Keratinocyte (primary cell): ENCODE measurements around the gene WFDC8. TPM values are rescaled to one million over a fixed set of nuclear protein-coding genes. Genes with fewer than 3 reads are reported as not detected.

Experiments used
- DNase-seq: peaks from one replicate; pipeline ENCODE4 v3.0.0-alpha.2; 2011; ENCODE audit warnings: low read depth, missing footprints, low spot score
- FAIRE-seq: peaks from 2 replicates; lab custom pipeline; 2011; peaks lifted over from hg19 to GRCh38; lab: Jason Lieb, UNC
- H2AFZ ChIP-seq: 2 replicates; pipeline ENCODE4 v1.6.0; 2012; ENCODE audit warnings: low read length, control low read depth, inconsistent platforms; ENCODE audit not compliant: control insufficient read depth
- H3K27ac ChIP-seq: 2 replicates; pipeline ENCODE4 v1.5.1; 2011; ENCODE audit warnings: low read length; ENCODE audit not compliant: control insufficient read depth, insufficient read depth
- H3K27me3 ChIP-seq: 3 replicates; pipeline ENCODE4 v1.6.0; 2011; ENCODE audit warnings: low read length; ENCODE audit not compliant: control insufficient read depth, insufficient read depth; ENCODE audit errors: extremely low read depth
- H3K36me3 ChIP-seq, 2 experiments: 2 replicates in 1 of 2; 3 replicates in 1 of 2; pipeline ENCODE4 v1.5.1; 2011; ENCODE audit warnings: low read length in 2 of 2, mild to moderate bottlenecking in 1 of 2; ENCODE audit not compliant: control insufficient read depth in 2 of 2, insufficient read depth in 2 of 2; ENCODE audit errors: extremely low read depth in 1 of 2
- H3K4me1 ChIP-seq: 3 replicates; pipeline ENCODE4 v1.5.1; 2011; ENCODE audit warnings: low read length; ENCODE audit not compliant: control insufficient read depth, insufficient read depth; ENCODE audit errors: extremely low read depth
- H3K4me2 ChIP-seq: 3 replicates; pipeline ENCODE4 v1.6.0; 2011; ENCODE audit warnings: low read depth, low read length; ENCODE audit not compliant: control insufficient read depth, insufficient read depth; ENCODE audit errors: extremely low read depth
- H3K4me3 ChIP-seq, 3 experiments: fragments of 200-600 bp in 1 of 3; sonication (generic) in 1 of 3; 2 replicates in 2 of 3; 3 replicates in 1 of 3; pipeline ENCODE4 v1.5.1; 2011 to 2016; ENCODE audit warnings: low read length in 3 of 3, mild to moderate bottlenecking in 3 of 3, control low read depth in 2 of 3, inconsistent platforms in 1 of 3, low read depth in 1 of 3, mixed read lengths in 1 of 3, mixed run types in 1 of 3, moderate library complexity in 1 of 3; ENCODE audit not compliant: control insufficient read depth in 2 of 3, insufficient read depth in 2 of 3; ENCODE audit errors: extremely low read depth in 1 of 3
- H3K79me2 ChIP-seq: 2 replicates; pipeline ENCODE4 v1.6.0; 2012; ENCODE audit warnings: low read length; ENCODE audit not compliant: control insufficient read depth, insufficient read depth
- H3K9ac ChIP-seq: 3 replicates; pipeline ENCODE4 v1.6.0; 2011; ENCODE audit warnings: low read length; ENCODE audit not compliant: control insufficient read depth, insufficient read depth; ENCODE audit errors: extremely low read depth
- H3K9me1 ChIP-seq: 3 replicates; pipeline ENCODE4 v1.6.0; 2011; ENCODE audit warnings: low read length; ENCODE audit not compliant: control insufficient read depth, insufficient read depth; ENCODE audit errors: extremely low read depth
- H3K9me3 ChIP-seq: 2 replicates; pipeline ENCODE4 v1.5.1; 2012; ENCODE audit warnings: low read depth, low read length; ENCODE audit not compliant: control insufficient read depth
- H4K20me1 ChIP-seq: 3 replicates; pipeline ENCODE4 v1.6.0; 2011; ENCODE audit warnings: low read length; ENCODE audit not compliant: control insufficient read depth, insufficient read depth; ENCODE audit errors: extremely low read depth
- CTCF ChIP-seq, 3 experiments: IDR thresholded peaks in 1 of 3; conservative IDR thresholded peaks in 1 of 3; optimal IDR thresholded peaks in 1 of 3; 2 replicates in 2 of 3; 3 replicates in 1 of 3; pipeline versions ENCODE3 to v1.5.1; 2011; ENCODE audit warnings: low read length in 3 of 3, mild to moderate bottlenecking in 3 of 3, moderate library complexity in 2 of 3, control low read depth in 1 of 3, inconsistent platforms in 1 of 3; ENCODE audit not compliant: insufficient read depth in 2 of 3; ENCODE audit errors: extremely low read depth in 1 of 3
- EZH2 ChIP-seq: IDR thresholded peaks from one replicate; pipeline ENCODE4 v1.6.1; 2012; ENCODE audit warnings: inconsistent platforms, mild to moderate bottlenecking, low read length, moderate library complexity
- dilution Hi-C: fragments of 300-500 bp; cut with MboI; formaldehyde crosslinking; loops from one replicate; pipeline ENCODE4 v1.7.0; 2020; ENCODE audit warnings: low sequenced_read_pairs; ENCODE audit not compliant: extremely low pct_ligation_motif_present
- polyA plus RNA-seq, 5 experiments: library from polyadenylated mRNA; depleted of rRNA in 3 of 5; stranded (reverse) in 3 of 5; stranded (forward) in 1 of 5; unstranded in 1 of 5; fragments of >200 nt; gene quantifications; 1 replicate in 1 of 5; 2 replicates in 3 of 5; 3 replicates in 1 of 5; pipeline versions ENCODE4 v1.2.1 to v1.2.3, GENCODE V29; 2011 to 2012; ENCODE audit warnings: missing spikeins in 2 of 5, low read depth in 1 of 5, low replicate concordance in 1 of 5

WFDC8 gene
- polyA plus RNA-seq, 1 donor (not counting 4 experiments of a cell fraction or from before 2014, with no cell fraction given), result not detected

GRCh38 chr20:45583502-45583901, 4.4 kb upstream of the WFDC8 start:
- H3K4me2 ChIP-seq, result no peak overlapping the region
- FAIRE-seq, result no peak

GRCh38 chr20:45581702-45582101, 2.6 kb upstream of the WFDC8 start:
- DNase-seq (no peak), FAIRE-seq (no peak)
- H3K79me2 ChIP-seq, result no peaks in the 10 kb centered on the region
- no peaks in the 10 kb centered on the region for H4K20me1 ChIP-seq
- H3K9me1 ChIP-seq, result no peaks in the 10 kb centered on the region
- no peak overlapping the region for H3K9ac ChIP-seq
- H3K4me1 ChIP-seq, result no peaks in the 10 kb centered on the region
- H3K27ac ChIP-seq, result no peak overlapping the region
- dilution Hi-C loops, result no loop called here
- TF ChIP-seq CTCF (optimal IDR thresholded peaks at IDR 0.05 in 1 of 3, IDR thresholded peaks at IDR 0.05 in 1 of 3, conservative IDR thresholded peaks at IDR 0.05 in 1 of 3; ENCODE audit: extremely low read depth in 1 of 3, insufficient read depth in 2 of 3, low read length in 3 of 3) (no peak), EZH2 (no peak)
- no peaks in the 10 kb centered on the region for H3K36me3 ChIP-seq
- H3K4me2 ChIP-seq, result no peak overlapping the region
- H2AFZ ChIP-seq, result no peak overlapping the region
- no peaks in the 10 kb centered on the region for H3K9me3 ChIP-seq
- H3K4me3 ChIP-seq, result no peak overlapping the region
- no peaks in the 10 kb centered on the region for H3K27me3 ChIP-seq

More at GRCh38 chr20:45583502-45583901, 4.4 kb upstream of the WFDC8 start:
- DNase-seq, result no peak
- H4K20me1 ChIP-seq, result no peaks in the 10 kb centered on the region
- no peak overlapping the region for H3K4me3 ChIP-seq
- no peaks in the 10 kb centered on the region for H3K36me3 ChIP-seq
- no peaks in the 10 kb centered on the region for H3K9me3 ChIP-seq
- H3K9ac ChIP-seq, result no peak overlapping the region
- H2AFZ ChIP-seq, result no peak overlapping the region
- H3K27ac ChIP-seq, result no peak overlapping the region
- no peaks in the 10 kb centered on the region for H3K27me3 ChIP-seq
- no peaks in the 10 kb centered on the region for H3K4me1 ChIP-seq
- dilution Hi-C loops, result no loop called here
- TF ChIP-seq CTCF (optimal IDR thresholded peaks at IDR 0.05 in 1 of 3, IDR thresholded peaks at IDR 0.05 in 1 of 3, conservative IDR thresholded peaks at IDR 0.05 in 1 of 3; ENCODE audit: extremely low read depth in 1 of 3, insufficient read depth in 2 of 3, low read length in 3 of 3) (no peak), EZH2 (no peak)
- no peaks in the 10 kb centered on the region for H3K79me2 ChIP-seq
- no peaks in the 10 kb centered on the region for H3K9me1 ChIP-seq
